Measurements from ENCODE around the gene GPC6.
A peak's percentile ranks its signal among the peaks of the same experiment; 100 is the strongest.

The GPC6 gene

DNA sequence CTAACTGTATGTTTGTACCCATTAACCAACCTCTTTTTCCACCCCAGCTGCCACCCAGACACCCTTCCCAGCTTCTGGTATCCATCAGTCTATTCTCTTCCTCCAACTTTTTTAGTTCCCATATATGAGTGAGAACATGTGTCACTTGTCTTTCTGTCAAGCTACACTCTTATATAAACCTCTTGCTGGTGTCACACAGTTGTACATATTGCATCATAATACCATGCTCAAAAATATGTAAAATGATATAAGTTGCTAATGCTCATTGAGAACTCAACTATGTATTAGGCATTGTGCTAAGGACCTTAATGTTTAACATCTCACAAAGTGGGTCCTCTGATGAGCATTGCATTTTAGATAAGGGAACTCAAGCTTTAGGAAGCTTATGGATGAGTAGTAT lies 395.4 kb downstream of the GPC6 start:
- DNase-seq: no peak

DNA sequence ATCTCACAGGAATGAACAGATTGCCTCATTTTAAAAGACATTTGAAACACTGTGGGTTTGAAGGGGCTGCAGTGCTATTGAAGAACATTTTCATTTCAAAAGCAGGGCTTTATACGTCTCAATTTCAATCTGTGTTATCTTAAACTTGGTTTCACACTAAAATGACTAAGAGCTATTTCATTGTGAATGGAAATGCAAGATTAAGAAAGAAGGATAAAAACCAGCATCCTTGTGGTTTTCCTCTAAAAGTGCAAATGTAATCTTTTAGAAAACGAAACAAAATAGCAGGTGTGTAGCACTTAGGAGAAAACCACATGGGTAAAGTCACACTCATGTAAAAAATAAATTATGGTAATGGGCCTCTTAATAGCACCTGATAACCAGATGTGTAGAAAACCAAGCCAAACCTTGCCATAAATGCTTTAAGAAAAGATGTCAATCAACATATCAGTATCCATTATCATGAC lies 397.7 kb downstream of the GPC6 start:
- no peak for DNase-seq

DNA sequence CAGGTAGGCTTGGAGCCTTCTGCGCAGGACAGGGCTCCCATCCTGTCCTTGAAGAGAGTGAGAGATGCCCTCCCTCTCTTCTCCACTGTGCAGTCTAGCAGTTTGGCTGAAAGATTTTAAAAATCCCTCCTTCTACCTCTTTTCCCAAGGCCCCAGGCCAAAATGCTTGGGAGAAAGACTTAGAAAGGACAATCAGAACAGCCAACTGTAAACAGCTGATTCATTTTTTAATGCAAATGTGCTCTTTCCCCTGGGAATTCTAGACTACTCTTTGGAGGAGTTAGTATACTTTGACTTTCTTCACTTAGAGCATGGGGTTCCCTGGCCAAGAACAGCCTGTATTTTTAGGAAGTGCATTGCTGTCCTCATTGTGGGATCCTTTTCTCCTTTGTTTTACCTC lies 398.9 kb downstream of the GPC6 start:
- DNase-seq: no peak

- DNase-seq: no peak
Observed at GRCh38 chr13:93628136-93628797, 401.7 kb downstream of the GPC6 start.

GRCh38 chr13:93635616-93636032 lies 409.0 kb downstream of the GPC6 start:
- DNase-seq: no peak

DNA sequence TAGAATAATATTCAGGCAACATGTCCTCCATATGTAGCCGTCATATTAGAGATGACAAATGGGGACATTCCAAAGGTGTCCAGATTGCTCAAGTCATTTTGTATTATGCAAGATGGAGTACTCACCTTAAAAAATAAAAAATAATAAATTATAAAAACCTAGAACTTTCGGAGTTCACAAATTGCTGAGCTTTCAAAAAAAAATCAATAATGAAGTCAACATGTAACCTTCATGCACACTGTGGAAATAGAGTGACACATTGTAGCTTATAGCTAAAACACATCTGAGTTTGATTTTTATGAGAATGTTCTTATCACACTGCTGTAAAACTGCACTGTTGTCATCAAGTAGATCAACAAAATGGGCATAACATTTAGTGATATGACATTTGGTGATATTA lies 411.2 kb downstream of the GPC6 start:
- no peak for DNase-seq

- DNase-seq: no peak
Observed at GRCh38 chr13:93640452-93640851, 413.8 kb downstream of the GPC6 start.

- no peak for DNase-seq
Observed at GRCh38 chr13:93646245-93646644, 419.6 kb downstream of the GPC6 start.

- no peak for DNase-seq
Observed at GRCh38 chr13:93649496-93649895, 422.9 kb downstream of the GPC6 start.

GRCh38 chr13:93653776-93654175 lies 427.2 kb downstream of the GPC6 start:
- DNase-seq: no peak

DNA sequence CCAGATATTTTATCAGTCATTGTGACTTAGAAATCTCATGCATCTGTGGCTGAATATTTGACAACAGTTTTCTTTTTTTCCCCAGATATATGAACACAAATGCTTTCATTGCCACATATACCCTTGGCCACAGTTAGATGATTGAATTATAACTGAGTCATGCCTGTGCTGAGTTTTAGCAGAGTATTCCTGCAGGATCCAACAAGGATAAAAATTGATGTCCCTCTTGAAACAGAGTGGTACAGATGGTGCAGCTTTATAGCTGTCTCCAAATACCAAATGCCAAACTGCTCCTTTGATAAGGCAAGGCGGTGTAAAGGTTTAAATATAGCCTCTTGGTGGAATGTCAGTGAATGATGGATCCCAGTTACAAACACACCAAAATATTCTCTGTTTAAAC lies 428.5 kb downstream of the GPC6 start:
- no peak for DNase-seq

DNA sequence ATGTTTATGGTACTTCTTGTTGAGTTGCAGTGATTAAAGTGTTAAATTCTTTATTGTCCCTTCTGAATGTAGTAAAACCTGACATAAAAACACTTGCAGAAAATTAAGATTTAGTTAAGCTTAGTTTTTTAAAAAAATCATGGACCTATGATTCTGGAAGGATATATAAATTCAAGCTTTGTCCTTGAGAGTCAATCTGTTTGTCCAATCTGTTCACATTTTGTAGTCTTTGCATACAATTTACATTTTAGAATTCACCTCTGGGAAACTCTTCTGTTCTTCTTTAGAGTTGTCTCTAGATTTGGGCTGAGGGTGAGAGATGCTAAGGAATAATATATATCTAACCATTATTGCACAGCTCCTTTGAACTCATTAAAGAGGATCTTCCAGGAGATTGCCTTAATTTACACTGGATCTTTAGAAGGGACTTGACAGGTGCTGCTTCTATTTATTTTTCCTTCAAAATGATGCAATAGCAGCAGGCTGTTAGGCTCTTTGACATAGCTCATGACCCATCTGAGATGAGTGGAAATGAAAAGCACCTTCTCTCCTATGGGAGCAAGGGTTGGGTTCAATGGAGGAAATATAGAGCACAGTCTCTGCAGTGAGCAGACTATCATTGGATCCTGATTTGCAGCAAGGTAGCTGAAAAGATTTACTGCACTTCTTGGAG lies 433.9 kb downstream of the GPC6 start:
- no peak for DNase-seq

- no peak for DNase-seq
Observed at GRCh38 chr13:93670866-93671265, 444.3 kb downstream of the GPC6 start.

DNA sequence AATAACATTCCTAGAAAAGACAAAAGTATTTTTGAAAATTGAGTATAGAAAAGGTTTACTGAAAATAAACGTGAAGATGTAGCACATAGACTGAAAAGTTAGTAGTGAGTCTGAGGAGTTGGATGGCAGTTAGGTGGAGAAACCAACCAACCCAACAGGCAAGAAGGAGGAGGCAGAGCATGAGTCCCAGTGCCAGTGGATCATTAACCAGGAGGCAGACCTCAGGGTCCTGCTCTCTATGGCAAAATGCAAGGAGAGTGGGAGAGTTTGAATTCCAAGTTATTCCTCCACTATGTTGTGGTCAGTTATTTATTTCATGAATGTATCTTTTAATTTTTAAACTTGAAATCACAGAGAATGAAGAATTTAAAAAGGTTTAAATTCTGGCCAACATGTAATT lies 446.4 kb downstream of the GPC6 start:
- no peak for DNase-seq

DNA sequence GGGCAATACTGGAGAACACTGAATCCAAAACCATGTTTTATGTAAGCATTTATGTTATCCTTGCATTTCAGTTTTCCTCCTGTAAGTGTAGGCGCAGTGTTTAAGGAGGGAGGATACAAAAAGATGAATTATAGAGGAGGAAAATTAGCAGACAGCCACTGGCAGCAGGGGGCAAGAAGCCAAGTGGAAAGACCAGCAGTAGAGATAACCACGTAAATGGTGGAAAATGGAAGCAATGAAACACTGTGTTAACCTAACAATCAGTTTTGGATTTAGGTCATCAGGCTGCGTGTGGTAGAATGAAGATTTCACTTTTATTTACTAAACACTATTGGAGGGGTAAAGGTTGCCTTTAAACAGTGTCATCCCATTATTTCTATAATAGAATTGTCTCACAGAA lies 447.3 kb downstream of the GPC6 start:
- no peak for DNase-seq

DNA sequence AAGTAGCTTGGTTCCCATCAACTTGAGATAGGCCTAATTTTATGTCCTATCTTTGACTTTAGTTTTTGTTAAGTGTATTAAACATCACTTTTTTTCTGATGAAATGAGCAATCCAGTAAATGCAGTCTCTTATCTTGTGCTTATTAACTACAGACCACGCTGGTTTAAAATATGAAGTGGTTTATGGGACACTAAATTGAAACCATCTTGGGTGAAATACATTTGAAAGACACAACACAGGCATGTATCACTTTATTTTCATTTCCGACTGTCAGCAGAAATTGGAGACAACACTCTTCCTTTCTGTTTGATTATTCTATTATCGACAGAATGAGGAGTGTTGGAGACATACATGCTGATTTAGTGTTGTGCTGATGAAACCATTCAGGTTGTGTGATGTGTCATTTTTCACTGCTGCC lies 447.7 kb downstream of the GPC6 start:
- no peak for DNase-seq

- no peak for DNase-seq
Observed at GRCh38 chr13:93680329-93680728, 453.7 kb downstream of the GPC6 start.

DNA sequence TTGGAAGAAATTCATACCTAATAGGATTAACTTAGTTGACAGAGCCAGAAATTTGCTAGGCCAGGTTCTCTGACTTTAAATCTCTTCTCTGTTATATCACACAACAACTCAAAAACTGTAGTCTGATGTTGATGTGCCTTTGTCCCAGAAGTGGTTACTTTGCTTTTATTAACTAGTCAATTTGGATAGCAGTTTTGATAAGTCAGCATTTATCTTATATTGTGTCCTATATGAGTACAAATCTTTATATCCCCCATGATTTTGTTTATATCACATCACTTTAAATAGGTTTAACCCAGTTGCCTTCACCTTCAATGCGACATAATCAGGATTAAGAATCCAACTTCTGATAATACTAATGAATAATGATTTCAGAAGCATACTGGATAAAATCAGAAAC lies 459.3 kb downstream of the GPC6 start:
- DNase-seq: no peak

DNA sequence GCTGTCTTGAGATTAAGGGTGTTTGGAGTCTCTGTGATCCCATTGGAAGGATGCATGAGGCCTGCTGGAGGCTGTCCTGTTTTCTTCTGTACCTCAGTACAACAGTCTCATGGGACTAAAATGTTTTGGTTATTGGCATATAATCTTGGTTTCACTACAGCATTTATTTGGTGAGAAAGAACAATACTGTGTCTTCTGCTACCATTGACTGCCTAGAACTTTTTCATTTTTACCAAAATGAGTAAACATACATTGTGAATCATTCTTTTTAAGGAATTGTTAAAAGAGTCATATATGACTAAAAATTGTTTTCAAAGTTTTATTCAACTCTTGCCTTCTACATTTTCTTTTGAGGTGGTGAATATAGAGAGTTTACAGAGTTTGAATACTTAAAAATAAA lies 459.8 kb downstream of the GPC6 start:
- no peak for DNase-seq

- DNase-seq: no peak
Observed at GRCh38 chr13:93687261-93687660, 460.7 kb downstream of the GPC6 start.

GRCh38 chr13:93689333-93689732 lies 462.7 kb downstream of the GPC6 start:
- peak in 1 of 2 experiments; percentile 5 for DNase-seq

DNA sequence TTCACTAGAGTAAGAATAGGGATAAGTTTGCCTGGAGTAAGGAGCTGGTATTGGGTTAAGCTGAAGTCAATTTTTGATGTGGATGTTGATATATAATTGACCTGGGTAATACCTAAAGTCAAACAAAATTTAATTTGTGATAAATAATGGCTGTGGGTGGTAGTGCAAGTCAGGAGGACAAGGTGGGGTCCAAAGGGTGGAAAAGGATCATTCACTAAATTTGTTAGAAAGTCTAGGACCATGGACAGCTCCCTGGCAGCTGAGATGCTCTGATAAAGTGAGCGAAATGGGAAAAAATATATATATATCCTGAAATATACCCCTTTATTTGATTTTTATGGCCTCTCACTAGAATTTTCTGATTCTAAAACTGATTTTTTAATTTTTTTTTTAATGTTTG lies 463.5 kb downstream of the GPC6 start:
- DNase-seq: no peak

DNA sequence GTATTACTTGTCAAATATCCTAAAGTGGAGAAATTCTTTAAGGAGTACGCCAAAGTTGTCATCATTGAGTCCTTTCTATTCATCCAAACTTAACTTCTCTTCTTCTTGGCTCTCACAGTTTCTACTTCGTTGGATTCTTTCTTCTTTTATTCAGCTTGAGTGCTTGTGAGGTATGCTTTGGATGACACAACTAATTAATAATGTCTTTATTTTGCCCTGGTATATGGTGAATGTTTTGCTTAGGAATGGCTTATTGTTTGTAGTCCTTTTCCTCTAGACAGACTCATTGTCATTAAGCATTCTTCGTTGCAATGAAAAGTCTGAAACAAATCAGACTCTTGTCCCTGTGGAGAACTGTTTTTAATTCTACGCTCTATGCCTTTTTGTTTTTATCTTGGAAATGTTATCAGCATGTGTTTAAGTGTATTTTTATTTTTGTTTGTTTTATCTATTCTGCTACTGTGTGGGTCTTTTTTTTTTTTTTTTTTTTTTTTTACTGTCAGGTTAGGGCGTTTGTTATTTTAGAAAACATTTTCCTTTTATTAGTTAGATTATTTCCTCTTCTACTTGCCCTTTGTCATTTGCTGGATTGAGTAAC lies 471.5 kb downstream of the GPC6 start:
- DNase-seq: no peak

DNA sequence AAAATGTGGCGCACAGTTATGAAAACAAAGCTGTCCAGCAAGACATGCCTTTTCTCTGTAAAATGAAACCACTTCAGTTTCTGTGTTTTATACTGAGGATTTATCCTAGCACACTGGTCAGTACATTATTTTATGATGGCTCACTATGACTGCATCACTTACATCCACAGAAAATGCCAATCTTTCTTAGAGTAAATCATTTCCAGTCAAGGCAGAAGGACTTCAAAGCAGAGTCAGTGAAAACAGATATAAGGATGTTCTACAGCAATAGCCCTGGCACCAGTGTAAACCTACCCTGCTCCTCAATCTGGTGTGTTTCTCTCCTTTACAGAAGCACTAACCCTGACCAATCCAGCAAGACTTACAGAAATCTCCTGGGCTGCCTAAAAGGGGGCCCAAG lies 473.5 kb downstream of the GPC6 start:
- no peak for DNase-seq
